Nephron progenitor cell (in vitro differentiated cells): Measurements from ENCODE around the gene MAST2.

Experiments
- DNase-seq: peaks from one replicate; pipeline ENCODE4 v3.0.0; 2021
- H3K27ac Mint-ChIP-seq: 2 replicates; pipeline ENCODE4 v1.8.0; 2021; ENCODE audit warnings: mild to moderate bottlenecking, moderate library complexity, mixed read lengths
- H3K27me3 Mint-ChIP-seq: 2 replicates; pipeline ENCODE4 v1.8.0; 2021; ENCODE audit warnings: mild to moderate bottlenecking, low read depth, mixed read lengths; ENCODE audit not compliant: poor library complexity
- H3K36me3 Mint-ChIP-seq: 2 replicates; pipeline ENCODE4 v1.8.0; 2021; ENCODE audit warnings: low read depth, mixed read lengths
- H3K4me1 Mint-ChIP-seq: 2 replicates; pipeline ENCODE4 v1.8.0; 2021; ENCODE audit warnings: mixed read lengths
- H3K4me3 Mint-ChIP-seq: 2 replicates; pipeline ENCODE4 v1.8.0; 2021; ENCODE audit warnings: mild to moderate bottlenecking, moderate library complexity, mixed read lengths
- H3K9me3 Mint-ChIP-seq: 2 replicates; pipeline ENCODE4 v1.8.0; 2021; ENCODE audit warnings: mild to moderate bottlenecking, moderate library complexity, mixed read lengths
- TF ChIP-seq, protein P1 (sequence below): fragments of 200-600 bp; sonication (generic); IDR thresholded peaks from 2 replicates; pipeline ENCODE4 v1.5.0; 2021; ENCODE audit warnings: antibody characterized with exemption

MAST2 gene

DNA sequence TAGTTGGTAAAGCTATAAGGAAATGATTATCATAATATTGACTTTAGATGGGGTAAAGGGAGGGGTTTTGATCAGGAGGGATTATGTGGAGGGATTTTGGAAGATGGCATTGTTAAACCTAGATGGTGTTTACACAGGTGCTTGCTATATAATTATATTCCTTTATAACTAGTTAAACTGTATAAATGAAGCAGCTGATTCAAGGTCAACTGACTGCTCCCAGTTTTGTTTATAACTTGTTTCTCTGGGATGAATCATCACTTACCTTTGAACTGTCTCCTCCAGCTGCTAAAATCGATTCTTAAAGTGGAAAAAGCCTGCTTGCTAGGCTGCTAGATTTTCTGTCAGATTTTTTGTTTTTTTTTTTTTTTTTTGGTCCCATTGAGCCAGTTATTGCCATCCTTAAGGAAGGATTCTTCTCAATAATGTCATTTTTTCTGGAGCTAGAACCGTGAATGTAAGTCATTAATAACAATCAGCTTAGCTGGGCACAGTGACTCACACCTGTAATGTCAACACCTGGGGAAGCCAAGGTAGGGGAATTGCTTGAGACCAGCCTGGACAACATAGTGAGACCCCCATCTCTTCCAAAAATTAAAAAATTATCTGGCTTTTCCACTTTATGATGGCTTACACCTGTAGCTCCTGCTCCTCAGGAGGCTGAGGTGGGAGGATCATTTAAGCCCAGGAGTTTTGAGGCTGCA, 175.8 kb downstream of the MAST2 start:
- Mint-ChIP-seq H3K27me3 (no peaks in the 10 kb centered on the region), H3K4me3 (no peak overlapping the region), H3K27ac (no peak overlapping the region), H3K4me1 (peaks cover 4% of the 10 kb centered on the region), H3K9me3 (peaks cover 14% of the 10 kb centered on the region), H3K36me3 (peaks cover 29% of the 10 kb centered on the region)
- TF ChIP-seq, protein P1, sequence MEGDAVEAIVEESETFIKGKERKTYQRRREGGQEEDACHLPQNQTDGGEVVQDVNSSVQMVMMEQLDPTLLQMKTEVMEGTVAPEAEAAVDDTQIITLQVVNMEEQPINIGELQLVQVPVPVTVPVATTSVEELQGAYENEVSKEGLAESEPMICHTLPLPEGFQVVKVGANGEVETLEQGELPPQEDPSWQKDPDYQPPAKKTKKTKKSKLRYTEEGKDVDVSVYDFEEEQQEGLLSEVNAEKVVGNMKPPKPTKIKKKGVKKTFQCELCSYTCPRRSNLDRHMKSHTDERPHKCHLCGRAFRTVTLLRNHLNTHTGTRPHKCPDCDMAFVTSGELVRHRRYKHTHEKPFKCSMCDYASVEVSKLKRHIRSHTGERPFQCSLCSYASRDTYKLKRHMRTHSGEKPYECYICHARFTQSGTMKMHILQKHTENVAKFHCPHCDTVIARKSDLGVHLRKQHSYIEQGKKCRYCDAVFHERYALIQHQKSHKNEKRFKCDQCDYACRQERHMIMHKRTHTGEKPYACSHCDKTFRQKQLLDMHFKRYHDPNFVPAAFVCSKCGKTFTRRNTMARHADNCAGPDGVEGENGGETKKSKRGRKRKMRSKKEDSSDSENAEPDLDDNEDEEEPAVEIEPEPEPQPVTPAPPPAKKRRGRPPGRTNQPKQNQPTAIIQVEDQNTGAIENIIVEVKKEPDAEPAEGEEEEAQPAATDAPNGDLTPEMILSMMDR, result no peak
- DNase-seq, result no peak

GRCh38 chr1:45979778-45980176, 176.4 kb downstream of the MAST2 start:
- H3K9me3 Mint-ChIP-seq, result peaks cover 14% of the 10 kb centered on the region
- H3K27ac Mint-ChIP-seq, result no peak overlapping the region
- no peak for DNase-seq
- H3K4me3 Mint-ChIP-seq, result no peak overlapping the region
- H3K27me3 Mint-ChIP-seq, result no peaks in the 10 kb centered on the region
- peaks cover 29% of the 10 kb centered on the region for H3K36me3 Mint-ChIP-seq
- peaks cover 4% of the 10 kb centered on the region for H3K4me1 Mint-ChIP-seq
- TF ChIP-seq, protein P1, result no peak

DNA sequence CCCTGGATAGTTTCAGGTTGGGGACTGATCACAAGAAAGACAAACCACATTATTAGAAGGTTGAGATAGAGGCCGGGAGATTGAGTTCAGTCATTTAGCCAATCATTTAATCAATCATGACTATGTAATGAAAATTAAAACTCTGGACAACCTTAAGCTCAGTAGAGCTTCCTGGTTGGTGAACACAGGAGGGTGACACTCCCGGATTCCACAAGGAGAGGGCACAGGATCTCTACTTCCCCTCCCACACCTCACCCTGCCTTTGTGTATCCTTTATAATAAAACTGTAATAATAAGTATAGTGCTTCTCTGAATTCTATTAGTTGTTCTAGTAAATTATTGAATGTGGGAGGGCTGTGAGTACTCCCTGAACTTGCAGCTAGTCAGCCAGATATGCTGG, 178.9 kb downstream of the MAST2 start:
- DNase-seq, result no peak
- Mint-ChIP-seq H3K36me3 (peaks cover 23% of the 10 kb centered on the region), H3K27me3 (no peaks in the 10 kb centered on the region), H3K4me3 (no peak overlapping the region), H3K4me1 (no peaks in the 10 kb centered on the region), H3K27ac (no peak overlapping the region), H3K9me3 (peaks cover 11% of the 10 kb centered on the region)
- TF ChIP-seq, protein P1, result no peak

DNA sequence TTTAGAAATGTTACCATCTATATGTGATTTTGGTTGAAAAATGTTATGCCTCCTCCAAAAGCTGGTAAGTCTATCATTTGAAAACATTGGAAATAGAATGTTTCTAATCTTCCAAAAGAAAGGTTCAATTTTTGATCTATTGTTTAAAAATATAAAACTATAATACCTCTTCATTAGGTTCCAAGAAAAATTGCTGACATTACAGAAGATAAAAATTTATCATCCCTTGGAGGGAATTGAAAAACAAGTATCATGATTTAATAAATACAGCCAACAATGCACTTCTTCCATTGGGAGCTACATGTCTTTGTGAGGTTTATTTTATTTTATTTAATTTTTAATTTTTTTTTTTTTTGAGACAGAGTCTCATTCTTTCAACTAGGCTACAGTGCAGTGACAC, 180.6 kb downstream of the MAST2 start:
- no peaks in the 10 kb centered on the region for H3K27me3 Mint-ChIP-seq
- TF ChIP-seq, protein P1, result no peak
- H3K4me1 Mint-ChIP-seq, result no peaks in the 10 kb centered on the region
- H3K9me3 Mint-ChIP-seq, result peaks cover 11% of the 10 kb centered on the region
- DNase-seq, result no peak
- peaks cover 20% of the 10 kb centered on the region for H3K36me3 Mint-ChIP-seq
- no peak overlapping the region for H3K27ac Mint-ChIP-seq
- H3K4me3 Mint-ChIP-seq, result no peak overlapping the region

GRCh38 chr1:45987204-45987603, 183.8 kb downstream of the MAST2 start:
- Mint-ChIP-seq H3K27ac (no peak overlapping the region), H3K4me1 (no peaks in the 10 kb centered on the region), H3K9me3 (peaks cover 26% of the 10 kb centered on the region), H3K4me3 (no peak overlapping the region), H3K36me3 (peaks cover 40% of the 10 kb centered on the region), H3K27me3 (no peaks in the 10 kb centered on the region)
- TF ChIP-seq, protein P1, result no peak
- DNase-seq, result no peak

- Mint-ChIP-seq H3K27ac (no peak overlapping the region), H3K36me3 (peaks cover 47% of the 10 kb centered on the region), H3K9me3 (peaks cover 33% of the 10 kb centered on the region), H3K27me3 (no peaks in the 10 kb centered on the region), H3K4me3 (no peak overlapping the region), H3K4me1 (no peaks in the 10 kb centered on the region)
- DNase-seq, result no peak
- TF ChIP-seq, protein P1, result no peak
Measured at GRCh38 chr1:45989249-45989648, 185.8 kb downstream of the MAST2 start.
